DND-41 (cell line): Measurements from ENCODE around the gene PAPOLG.

Experiments
- CTCF ChIP-seq: IDR thresholded peaks from 2 replicates; pipeline ENCODE4 v1.5.1; 2012; ENCODE audit warnings: borderline replicate concordance, low read length, moderate library complexity, mild to moderate bottlenecking; ENCODE audit not compliant: poor library complexity, severe bottlenecking; ENCODE audit errors: extremely low read depth
- EZH2 ChIP-seq: IDR thresholded peaks from 3 replicates; pipeline ENCODE4 v1.6.1; 2012; ENCODE audit warnings: borderline replicate concordance, low read depth, mild to moderate bottlenecking, moderate library complexity, low read length, inconsistent platforms; ENCODE audit not compliant: severe bottlenecking

- no peak for TF ChIP-seq CTCF
- TF ChIP-seq EZH2 = no peak
Measured at GRCh38 chr2:60735496-60736250, 20.4 kb upstream of the PAPOLG start.
